NOMO-1 treated with DMSO at 0.1 percent for 48 hours (cell line): ENCODE data around the gene KIAA1671.
"Not testable (repeated sequence)": the region's sequence is repeated elsewhere in the genome, so short reads cannot be mapped to it uniquely, and the experiment has no call there.

ENCODE experiments used
- DNase-seq: peaks from one replicate; lab custom pipeline; 2025; ENCODE audit not compliant: unreplicated experiment; lab: John Stamatoyannopoulos, UW

KIAA1671 gene

DNA sequence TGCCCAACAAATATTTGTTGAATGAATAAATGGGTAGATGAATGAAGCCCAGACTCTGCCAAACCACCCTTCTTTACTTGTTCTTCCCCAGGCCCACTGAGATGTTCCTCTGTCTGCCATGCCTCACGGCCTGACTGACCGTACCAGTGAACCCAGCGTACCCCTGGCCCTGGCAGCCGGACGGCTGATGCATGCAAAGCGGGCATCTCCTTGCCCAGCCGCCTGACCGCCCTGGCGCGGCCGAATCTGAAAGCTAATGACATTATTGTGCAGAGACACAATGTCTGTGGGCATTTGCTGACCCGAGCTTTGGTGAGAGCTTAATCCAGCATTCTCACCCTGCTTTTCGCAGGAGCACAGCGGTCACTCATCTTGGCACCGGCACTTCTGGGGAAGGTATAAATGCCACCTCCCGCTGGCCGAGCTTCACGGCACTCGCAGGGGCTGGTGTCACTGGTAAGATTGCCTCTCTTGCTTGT, 266.7 kb downstream of the KIAA1671 start, which contains the start of gene CRYBB2:
Gene CRYBB2 (plus strand): TSS at position 429 of the 479 bp plus-strand sequence. CDS start 1,791 bp downstream, outside the sequence.
- no peak for DNase-seq

DNA sequence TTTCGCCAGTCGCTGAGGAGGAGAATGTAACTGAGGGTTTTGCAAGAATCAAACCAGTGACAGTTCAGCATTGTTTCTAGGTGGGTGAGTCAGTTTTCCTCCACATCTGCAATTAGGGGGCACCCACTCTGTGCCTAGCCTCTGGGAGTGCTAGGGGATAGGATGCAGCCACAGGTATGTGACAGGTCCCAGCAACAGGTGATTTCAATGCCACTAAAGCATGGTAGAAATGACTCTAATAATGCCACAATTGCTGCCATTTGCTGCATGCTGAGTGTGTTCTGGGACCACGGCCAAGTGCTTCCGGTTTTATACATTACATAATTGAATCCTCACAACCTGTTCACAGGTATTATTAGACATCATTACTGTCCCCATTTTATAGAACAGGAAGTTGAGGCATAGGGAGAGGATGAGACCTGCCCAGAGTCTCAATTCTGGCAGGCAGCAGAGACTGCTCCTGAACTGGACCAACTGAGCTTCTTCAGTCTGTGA, 267.5 kb downstream of the KIAA1671 start:
- DNase-seq, result no peak

DNA sequence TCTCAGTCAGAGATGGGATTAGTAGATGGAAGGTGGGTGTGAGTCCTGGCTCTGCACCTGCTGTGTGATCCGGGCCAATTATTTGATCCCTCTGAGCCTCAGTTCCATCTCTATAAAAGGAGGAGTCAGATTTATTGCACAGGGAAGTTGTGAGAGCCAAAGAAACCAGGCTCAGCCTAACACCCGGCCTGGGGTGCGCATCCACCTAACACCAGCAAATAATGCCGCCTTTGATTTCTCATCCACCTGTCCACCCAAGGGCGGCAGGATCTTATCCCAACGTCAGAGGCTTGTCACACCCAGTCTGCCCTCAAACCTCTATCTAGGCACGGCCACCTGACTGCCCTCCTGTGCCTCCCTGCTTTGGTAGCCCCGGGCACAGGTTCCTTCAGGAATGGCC, 269.3 kb downstream of the KIAA1671 start:
- DNase-seq, result no peak

DNA sequence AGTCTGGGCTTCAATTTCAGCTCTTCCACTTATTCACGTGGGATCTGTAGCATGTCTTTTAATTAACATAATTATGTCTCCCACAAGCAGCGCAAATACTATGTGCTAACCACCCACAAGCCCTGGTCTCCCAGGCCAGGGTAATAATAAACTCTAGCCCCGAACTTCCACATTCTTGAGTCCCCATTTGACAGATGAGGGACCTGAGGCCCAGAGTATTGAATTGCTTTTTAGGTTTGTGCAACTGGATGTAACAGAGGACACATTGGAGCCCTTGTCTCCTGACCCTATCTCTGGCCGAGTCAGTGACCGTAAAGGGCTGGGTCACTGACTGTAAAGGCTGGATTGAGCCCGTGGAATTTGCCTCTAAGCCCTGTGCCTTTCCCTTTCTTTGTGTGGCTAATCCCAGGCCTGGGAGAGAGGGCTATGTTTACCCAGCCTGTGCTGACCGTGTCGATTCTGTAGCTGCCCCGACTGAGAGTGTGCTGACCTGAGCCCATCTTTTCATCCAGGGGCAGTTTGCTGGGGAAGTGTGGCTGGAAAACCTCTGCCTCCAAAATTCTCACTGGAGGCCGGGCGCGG, 270.8 kb downstream of the KIAA1671 start:
- DNase-seq, result no peak

DNA sequence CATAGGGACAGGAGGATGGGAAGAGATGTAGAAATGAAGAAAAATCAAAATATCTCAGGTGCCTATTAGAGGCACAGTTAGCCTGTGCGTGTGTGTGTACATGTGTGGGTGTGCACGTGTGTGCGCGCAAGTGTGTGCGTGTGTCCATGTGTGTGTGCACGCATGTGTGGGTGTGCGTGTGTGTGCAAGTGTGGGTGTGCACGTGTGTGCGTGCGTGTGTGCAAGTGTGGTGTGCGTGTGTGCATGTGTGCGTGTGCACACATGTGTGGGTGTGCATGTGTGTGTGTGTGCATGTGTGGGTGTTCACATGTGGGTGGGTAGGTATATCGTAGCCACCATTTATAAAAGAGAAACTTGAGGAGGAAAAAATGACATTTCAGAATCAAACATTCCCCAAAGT, 276.3 kb downstream of the KIAA1671 start:
- DNase-seq, result no peak

DNA sequence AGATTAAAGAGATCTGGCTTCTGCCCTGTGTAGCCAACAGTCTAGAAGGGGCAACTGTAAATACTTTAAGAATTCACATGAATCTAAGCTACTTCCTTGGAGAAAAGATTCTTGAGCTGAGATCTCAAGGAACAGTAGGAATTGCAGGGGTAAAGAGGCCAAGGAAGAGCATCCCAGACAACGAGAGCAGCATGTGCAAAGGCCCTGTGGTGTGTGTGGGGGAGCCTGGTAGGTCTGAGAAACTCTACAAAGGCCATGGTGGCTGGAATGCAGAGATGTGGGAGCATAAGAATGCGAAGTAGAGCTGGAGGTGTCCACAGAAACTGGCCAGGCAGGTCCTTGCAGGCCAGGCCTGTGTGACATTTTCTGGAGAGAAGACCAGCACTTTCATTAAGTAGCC, 278.2 kb downstream of the KIAA1671 start:
- not testable (repeated sequence) for DNase-seq

GRCh38 chr22:25232301-25232700, 279.8 kb downstream of the KIAA1671 start:
- no peak for DNase-seq

DNA sequence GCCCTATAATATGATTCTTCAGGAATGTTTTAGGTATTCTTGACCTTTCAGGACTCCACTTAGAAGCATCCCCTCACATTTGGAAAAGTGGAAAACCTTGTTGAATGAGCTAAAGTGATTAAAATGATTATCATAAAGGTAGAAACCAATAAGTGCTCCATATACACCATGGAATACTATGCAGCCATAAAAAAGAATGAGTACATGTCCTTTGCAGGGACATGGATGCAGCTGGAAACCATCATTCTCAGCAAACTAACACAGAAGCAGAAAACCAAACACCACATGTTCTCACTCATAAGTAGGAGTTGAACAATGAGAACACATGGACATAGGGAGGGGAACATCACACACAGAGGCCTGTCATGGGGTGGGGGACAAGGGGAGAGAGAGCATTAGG, 281.2 kb downstream of the KIAA1671 start:
- DNase-seq, result not testable (repeated sequence)

- DNase-seq, result peak; percentile 55
These were observed 283.2 kb downstream of the KIAA1671 start for GRCh38 chr22:25235547-25236290.

GRCh38 chr22:25236417-25236816, 283.9 kb downstream of the KIAA1671 start:
- DNase-seq, result no peak

GRCh38 chr22:25237503-25237902, 285.0 kb downstream of the KIAA1671 start:
- no peak for DNase-seq

DNA sequence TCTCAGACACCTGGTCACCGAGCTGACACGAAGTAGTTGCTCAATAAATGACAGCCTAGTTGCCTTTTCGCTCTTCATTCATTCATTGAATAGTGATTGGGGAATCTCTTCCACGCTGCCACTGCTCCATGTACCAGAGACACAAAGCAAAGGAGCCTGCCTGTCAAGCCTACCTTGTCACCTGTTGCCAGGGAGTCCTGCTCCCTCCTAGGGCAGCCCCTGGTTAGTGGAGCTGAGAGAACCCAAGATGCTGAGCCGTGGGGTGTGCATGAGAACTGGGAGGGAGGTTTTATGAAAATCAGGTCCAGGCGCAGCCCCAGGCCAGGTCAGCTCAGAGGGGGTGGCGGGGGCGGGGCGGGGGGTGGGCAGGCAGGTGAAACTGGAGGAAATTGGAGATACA, 285.5 kb downstream of the KIAA1671 start:
- DNase-seq, result not testable (repeated sequence)
